K562 (cell line): ENCODE results near the gene TTN.

Experiments
- CTCF ChIP-seq, 3 experiments: IDR thresholded peaks in 2 of 3; conservative IDR thresholded peaks in 1 of 3; 2 replicates each; pipeline ENCODE4 v1.5.1; 2011 to 2012; ENCODE audit warnings: low read length in 3 of 3, mild to moderate bottlenecking in 3 of 3, control low read depth in 2 of 3, improper control_type of control experiment in 1 of 3, inconsistent platforms in 1 of 3, low read depth in 1 of 3, mixed read lengths in 1 of 3, moderate library complexity in 1 of 3; ENCODE audit not compliant: insufficient read depth in 2 of 3
- NFIC ChIP-seq: fragments of 450-650 bp; IDR thresholded peaks from 2 replicates; pipeline ENCODE4 v1.6.1; 2017; ENCODE audit warnings: mild to moderate bottlenecking, inconsistent platforms

- TF ChIP-seq NFIC (no peak), CTCF (IDR thresholded peaks at IDR 0.05 in 2 of 3, conservative IDR thresholded peaks at IDR 0.05 in 1 of 3; ENCODE audit: insufficient read depth in 2 of 3, low read depth in 1 of 3, low read length in 3 of 3) (no peak)
Observed at GRCh38 chr2:178630581-178630980, 176.6 kb downstream of the TTN start.
